Natural killer cell (primary cell): ENCODE results near the gene YLPM1. TPM values are rescaled to one million over a fixed set of nuclear protein-coding genes. Genes with fewer than 3 reads are reported as not detected.

Experiments used
- ATAC-seq, 3 donors: fragments of 150-1000 bp in 2 of 3; fragments of 200-7000 bp in 1 of 3; cut with Tn5 transposase; 1 replicate in 1 of 3; 2 replicates in 2 of 3; pipeline ENCODE4 v1.10.0; 2021; ENCODE audit warnings: mild to moderate bottlenecking in 2 of 3, moderate library complexity in 2 of 3
- DNase-seq, 2 donors: peaks; one replicate each; pipeline versions ENCODE4 v3.0.0 to v3.0.0-alpha.2; 2013 to 2021; ENCODE audit warnings: mixed read lengths in 1 of 2
- H3K27ac ChIP-seq: one replicate; pipeline ENCODE4 v1.5.1; 2013; ENCODE audit warnings: mild to moderate bottlenecking, low read length
- H3K27me3 ChIP-seq: one replicate; pipeline ENCODE4 v1.6.1; 2013; ENCODE audit warnings: low read length; ENCODE audit not compliant: control insufficient read depth, insufficient read depth
- H3K36me3 ChIP-seq: one replicate; pipeline ENCODE4 v1.6.1; 2013; ENCODE audit warnings: low read length; ENCODE audit not compliant: control insufficient read depth, insufficient read depth
- H3K4me1 ChIP-seq: one replicate; pipeline ENCODE4 v1.6.1; 2013; ENCODE audit warnings: low read length; ENCODE audit not compliant: control insufficient read depth, insufficient read depth
- H3K4me3 ChIP-seq: one replicate; pipeline ENCODE4 v1.5.1; 2013; ENCODE audit warnings: low read length
- H3K9me3 ChIP-seq: one replicate; pipeline ENCODE4 v1.6.1; 2013; ENCODE audit warnings: low read length; ENCODE audit not compliant: control insufficient read depth, insufficient read depth
- H3K27ac Mint-ChIP-seq, 2 donors: one replicate each; pipeline ENCODE4 v1.8.0; 2022; ENCODE audit warnings: mild to moderate bottlenecking in 2 of 2, mixed read lengths in 2 of 2, moderate library complexity in 1 of 2
- H3K27me3 Mint-ChIP-seq, 2 donors: one replicate each; pipeline ENCODE4 v1.8.0; 2022; ENCODE audit warnings: low read depth in 2 of 2, mixed read lengths in 2 of 2
- H3K36me3 Mint-ChIP-seq: one replicate; pipeline ENCODE4 v1.8.0; 2022; ENCODE audit warnings: mixed read lengths
- H3K4me1 Mint-ChIP-seq, 2 donors: one replicate each; pipeline ENCODE4 v1.8.0; 2022; ENCODE audit warnings: mixed read lengths in 2 of 2
- H3K4me3 Mint-ChIP-seq: one replicate; pipeline ENCODE4 v1.8.0; 2022; ENCODE audit warnings: mild to moderate bottlenecking, moderate library complexity, mixed read lengths
- H3K9me3 Mint-ChIP-seq, 2 donors: one replicate each; pipeline ENCODE4 v1.8.0; 2022; ENCODE audit warnings: mixed read lengths in 2 of 2
- CTCF ChIP-seq: fragments of 200-600 bp; IDR thresholded peaks from one replicate; pipeline ENCODE4 v1.8.0; 2022; ENCODE audit warnings: antibody characterized with exemption
- WGBS: methylation state at CpG from one replicate; pipeline ENCODE4 v1.1.7; 2013; ENCODE audit warnings: missing lambda C conversion rate; ENCODE audit not compliant: insufficient coverage; 5-methylcytosine and 5-hydroxymethylcytosine counted together
- intact Hi-C: fragments of 100-400 bp; cut with micrococcal nuclease; formaldehyde crosslinking; loops from one replicate; pipeline ENCODE4 v1.14.2; 2022
- total RNA-seq, 4 donors: library from RNA; stranded (reverse); fragments of 120-200 nt in 1 of 4; gene quantifications; one replicate each; pipeline versions ENCODE4 v1.2.3 to v1.2.4, GENCODE V29; 2013 to 2022

Gene YLPM1
- total RNA-seq, 3 donors from 2014 or later (not counting 1 experiment from before 2014, with no cell fraction given), result 86.1 to 101 (median 93.3) TPM

GRCh38 chr14:74723134-74723533 is 40.0 kb upstream of the YLPM1 start:
- Histone ChIP-seq H3K27ac (no peak overlapping the region), H3K9me3 (no peaks in the 10 kb centered on the region), H3K4me3 (no peak overlapping the region), H3K4me1 (no peaks in the 10 kb centered on the region), H3K27me3 (no peaks in the 10 kb centered on the region), H3K36me3 (peaks cover 28% of the 10 kb centered on the region)
- Mint-ChIP-seq H3K27ac (no peak overlapping the region), H3K9me3 (no peaks in the 10 kb centered on the region), H3K36me3 (peaks cover 5% of the 10 kb centered on the region), H3K4me3 (no peak overlapping the region), H3K4me1 (no peaks in the 10 kb centered on the region), H3K27me3 (no peaks in the 10 kb centered on the region)
- DNase-seq, result no peak
- 93% methylated on average over 3 of the region's 3 CpGs for WGBS
- intact Hi-C loops, result no loop called here
- no peak for ATAC-seq
- no peak for TF ChIP-seq CTCF

DNA sequence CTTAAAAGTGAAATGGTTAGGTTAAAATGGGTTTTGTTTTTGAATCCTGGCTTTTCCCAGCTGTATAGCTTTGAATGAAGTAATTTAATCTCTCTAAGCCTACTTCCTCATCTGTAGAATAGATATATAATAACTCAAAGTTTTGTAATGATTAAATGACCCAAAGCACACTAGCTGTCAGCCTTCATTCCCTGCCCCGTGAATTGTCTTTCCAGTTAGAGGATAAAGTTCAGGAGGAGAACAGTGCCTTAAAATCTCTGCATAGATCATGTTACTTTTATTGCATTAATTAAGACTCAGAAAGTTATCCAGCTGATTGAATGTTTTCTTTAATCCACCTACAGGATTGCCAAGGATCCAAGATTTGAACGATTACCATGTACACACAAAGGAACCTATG is 30.7 kb upstream of the YLPM1 start:
- H3K27ac ChIP-seq, result no peak overlapping the region
- no peaks in the 10 kb centered on the region for H3K4me1 ChIP-seq
- peaks cover 17% of the 10 kb centered on the region for H3K36me3 Mint-ChIP-seq
- DNase-seq, result no peak
- no peaks in the 10 kb centered on the region for H3K27me3 Mint-ChIP-seq
- peaks cover 42% of the 10 kb centered on the region for H3K36me3 ChIP-seq
- no peak overlapping the region for H3K4me3 ChIP-seq
- H3K4me1 Mint-ChIP-seq, result peaks cover 0 to 4% of the 10 kb centered on the region in 2 donors
- 100% methylated on average over 1 of the region's 2 CpGs for WGBS
- no peaks in the 10 kb centered on the region for H3K9me3 ChIP-seq
- H3K27ac Mint-ChIP-seq, result no peak overlapping the region
- no peak for TF ChIP-seq CTCF
- H3K9me3 Mint-ChIP-seq, result no peaks in the 10 kb centered on the region
- intact Hi-C loops, result no loop called here
- no peak for ATAC-seq
- no peaks in the 10 kb centered on the region for H3K27me3 ChIP-seq
- H3K4me3 Mint-ChIP-seq, result no peak overlapping the region

- intact Hi-C loops, result no loop called here
- H3K4me3 ChIP-seq, result no peak overlapping the region
- no peak overlapping the region for H3K4me3 Mint-ChIP-seq
- peaks cover 45% of the 10 kb centered on the region for H3K36me3 ChIP-seq
- H3K27ac ChIP-seq, result no peak overlapping the region
- DNase-seq (no peak), ATAC-seq (no peak)
- H3K36me3 Mint-ChIP-seq, result peaks cover 17% of the 10 kb centered on the region
- no peak for TF ChIP-seq CTCF
- 78% methylated on average over 3 of the region's 3 CpGs for WGBS
- no peaks in the 10 kb centered on the region for H3K4me1 ChIP-seq
- H3K9me3 Mint-ChIP-seq, result no peaks in the 10 kb centered on the region
- H3K27me3 Mint-ChIP-seq, result no peaks in the 10 kb centered on the region
- no peaks in the 10 kb centered on the region for H3K27me3 ChIP-seq
- H3K9me3 ChIP-seq, result no peaks in the 10 kb centered on the region
- no peak overlapping the region for H3K27ac Mint-ChIP-seq
- H3K4me1 Mint-ChIP-seq, result peaks cover 0 to 4% of the 10 kb centered on the region in 2 donors
These were observed 29.9 kb upstream of the YLPM1 start for GRCh38 chr14:74733221-74733620.

GRCh38 chr14:74735125-74735524 is 28.0 kb upstream of the YLPM1 start:
- peaks cover 51% of the 10 kb centered on the region for H3K36me3 ChIP-seq
- no peaks in the 10 kb centered on the region for H3K9me3 ChIP-seq
- 100% methylated on average over 1 of the region's 4 CpGs for WGBS
- H3K27me3 ChIP-seq, result no peaks in the 10 kb centered on the region
- H3K27ac ChIP-seq, result no peak overlapping the region
- Mint-ChIP-seq H3K27ac (no peak overlapping the region), H3K9me3 (no peaks in the 10 kb centered on the region), H3K4me1 (no peaks in the 10 kb centered on the region), H3K36me3 (peaks cover 17% of the 10 kb centered on the region), H3K27me3 (no peaks in the 10 kb centered on the region), H3K4me3 (no peak overlapping the region)
- no peak for ATAC-seq
- no peaks in the 10 kb centered on the region for H3K4me1 ChIP-seq
- H3K4me3 ChIP-seq, result no peak overlapping the region
- DNase-seq, result no peak
- TF ChIP-seq CTCF, result no peak
- intact Hi-C loops, result no loop called here
